ENCODE results near the gene PRKD1. TPM values are rescaled to one million over a fixed set of nuclear protein-coding genes. Genes with fewer than 3 reads are reported as not detected.

The PRKD1 gene
- total RNA-seq, 1 experiment from 2014 or later: 1.2 TPM

- ATAC-seq: no peak
- intact Hi-C loops (cut with micrococcal nuclease): no loop called here
- Histone ChIP-seq H2AFZ (ENCODE audit: low read length) (no peak overlapping the region), H3F3A (ENCODE audit: low read length, unreplicated experiment) (no peaks in the 10 kb centered on the region), H3K79me2 (ENCODE audit: low read length) (no peaks in the 10 kb centered on the region), H3K36me3 (ENCODE audit: low read depth, low read length) (no peaks in the 10 kb centered on the region), H3K9ac (ENCODE audit: low read length) (no peak overlapping the region), H3K9me3 (ENCODE audit: low read length) (no peaks in the 10 kb centered on the region), H4K20me1 (ENCODE audit: low read length) (no peaks in the 10 kb centered on the region), H3K4me1 (ENCODE audit: insufficient read depth, low read length) (no peaks in the 10 kb centered on the region), H3K9me2 (replicated peaks; ENCODE audit: low read length) (no peaks in the 10 kb centered on the region), H3K4me2 (ENCODE audit: low read length) (no peak overlapping the region), H3K27me3 (ENCODE audit: low read length) (no peaks in the 10 kb centered on the region), H3K27ac (ENCODE audit: low read length) (no peak overlapping the region), H3K4me3 (ENCODE audit: low read length) (no peak overlapping the region)
- CTCF ChIA-PET: no interaction called here
- no peak for DNase-seq
- no TSS peak for BruUV-seq (replicated peaks)
- TF ChIP-seq CTCF (conservative IDR thresholded peaks at IDR 0.05; ENCODE audit: low read depth, low read length): no peak
- TF ChIP-seq EZH2 (IDR thresholded peaks at IDR 0.05; ENCODE audit: low read length, unreplicated experiment): no peak
- TF ChIP-seq EZH2phosphoT487 (IDR thresholded peaks at IDR 0.05; ENCODE audit: borderline replicate concordance, low read length): no peak
- POLR2A ChIA-PET (ENCODE audit: unreplicated experiment): no interaction called here
Measured at GRCh38 chr14:29627137-29627536, 300.5 kb downstream of the PRKD1 start.

- CTCF ChIA-PET: no interaction called here
- Histone ChIP-seq H3K9me3 (ENCODE audit: low read length) (no peaks in the 10 kb centered on the region), H3K9me2 (replicated peaks; ENCODE audit: low read length) (no peaks in the 10 kb centered on the region), H3F3A (ENCODE audit: low read length, unreplicated experiment) (no peaks in the 10 kb centered on the region), H3K4me1 (ENCODE audit: insufficient read depth, low read length) (no peaks in the 10 kb centered on the region), H3K27me3 (ENCODE audit: low read length) (no peaks in the 10 kb centered on the region), H3K4me3 (ENCODE audit: low read length) (no peak overlapping the region), H2AFZ (ENCODE audit: low read length) (no peak overlapping the region), H3K79me2 (ENCODE audit: low read length) (no peaks in the 10 kb centered on the region), H3K4me2 (ENCODE audit: low read length) (no peak overlapping the region), H3K36me3 (ENCODE audit: low read depth, low read length) (no peaks in the 10 kb centered on the region), H3K27ac (ENCODE audit: low read length) (no peak overlapping the region), H3K9ac (ENCODE audit: low read length) (no peak overlapping the region), H4K20me1 (ENCODE audit: low read length) (no peaks in the 10 kb centered on the region)
- intact Hi-C loops (cut with micrococcal nuclease): no loop called here
- POLR2A ChIA-PET (ENCODE audit: unreplicated experiment): interaction anchor here (0.7 kb wide), 1 partner anchor 894 kb away, joined by 24 read pairs; no protein-coding TSS in a partner anchor
- DNase-seq: no peak
- TF ChIP-seq CTCF (conservative IDR thresholded peaks at IDR 0.05; ENCODE audit: low read depth, low read length) (no peak), EZH2phosphoT487 (IDR thresholded peaks at IDR 0.05; ENCODE audit: borderline replicate concordance, low read length) (no peak), EZH2 (IDR thresholded peaks at IDR 0.05; ENCODE audit: low read length, unreplicated experiment) (no peak)
- BruUV-seq (replicated peaks): no TSS peak
- no peak for ATAC-seq
Measured at GRCh38 chr14:29618323-29619067, 309.2 kb downstream of the PRKD1 start.

- Histone ChIP-seq H3K79me2 (ENCODE audit: low read length) (no peaks in the 10 kb centered on the region), H3K36me3 (ENCODE audit: low read depth, low read length) (no peaks in the 10 kb centered on the region), H3K27ac (ENCODE audit: low read length) (no peak overlapping the region), H3K4me2 (ENCODE audit: low read length) (no peak overlapping the region), H3F3A (ENCODE audit: low read length, unreplicated experiment) (no peaks in the 10 kb centered on the region), H3K9ac (ENCODE audit: low read length) (no peak overlapping the region), H3K27me3 (ENCODE audit: low read length) (no peaks in the 10 kb centered on the region), H2AFZ (ENCODE audit: low read length) (no peak overlapping the region), H3K9me3 (ENCODE audit: low read length) (no peaks in the 10 kb centered on the region), H3K4me1 (ENCODE audit: insufficient read depth, low read length) (no peaks in the 10 kb centered on the region), H3K9me2 (replicated peaks; ENCODE audit: low read length) (no peaks in the 10 kb centered on the region), H4K20me1 (ENCODE audit: low read length) (no peaks in the 10 kb centered on the region), H3K4me3 (ENCODE audit: low read length) (no peak overlapping the region)
- intact Hi-C loops (cut with micrococcal nuclease): no loop called here
- no peak for ATAC-seq
- CTCF ChIA-PET: no interaction called here
- TF ChIP-seq CTCF (conservative IDR thresholded peaks at IDR 0.05; ENCODE audit: low read depth, low read length) (no peak), EZH2 (IDR thresholded peaks at IDR 0.05; ENCODE audit: low read length, unreplicated experiment) (no peak), EZH2phosphoT487 (IDR thresholded peaks at IDR 0.05; ENCODE audit: borderline replicate concordance, low read length) (no peak)
- POLR2A ChIA-PET (ENCODE audit: unreplicated experiment): no interaction called here
- no TSS peak for BruUV-seq (replicated peaks)
- DNase-seq: no peak
Measured at GRCh38 chr14:29616922-29617321, 310.7 kb downstream of the PRKD1 start.
